Activated CD4-positive, alpha-beta T cell treated with anti-CD3 and anti-CD28 coated beads, Interleukin-2, Interleukin-6, amounts not matched to agents 100 ng/mL and 50 ng/mL, durations not matched to agents 16 hours and 8 hours (primary cell): Measurements from ENCODE around the gene PRDM5.
"Not testable (repeated sequence)": the region's sequence is repeated elsewhere in the genome, so short reads cannot be mapped to it uniquely, and the experiment has no call there.

Experiments
- DNase-seq: peaks from one replicate; pipeline ENCODE4 v3.0.0-alpha.2; 2020

The PRDM5 gene

DNA sequence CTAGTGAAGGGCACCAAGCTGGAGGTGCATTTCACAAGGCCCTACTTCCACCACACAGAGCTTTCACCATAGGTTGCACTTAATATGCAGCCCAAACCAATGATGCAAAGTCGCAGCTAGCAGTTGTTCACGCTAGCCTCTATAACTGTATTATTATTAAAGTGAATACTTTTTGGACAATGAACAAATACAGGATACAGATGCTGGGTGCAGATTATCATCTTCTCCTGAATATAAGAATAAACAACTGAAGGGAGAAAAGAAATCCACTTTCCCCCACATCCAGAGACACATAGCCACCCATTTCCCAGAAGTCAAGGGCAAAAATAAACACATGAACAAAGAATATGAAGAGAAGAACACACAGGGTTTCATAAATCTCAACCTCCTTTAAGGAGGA is 107.2 kb downstream of the PRDM5 start:
- no peak for DNase-seq

DNA sequence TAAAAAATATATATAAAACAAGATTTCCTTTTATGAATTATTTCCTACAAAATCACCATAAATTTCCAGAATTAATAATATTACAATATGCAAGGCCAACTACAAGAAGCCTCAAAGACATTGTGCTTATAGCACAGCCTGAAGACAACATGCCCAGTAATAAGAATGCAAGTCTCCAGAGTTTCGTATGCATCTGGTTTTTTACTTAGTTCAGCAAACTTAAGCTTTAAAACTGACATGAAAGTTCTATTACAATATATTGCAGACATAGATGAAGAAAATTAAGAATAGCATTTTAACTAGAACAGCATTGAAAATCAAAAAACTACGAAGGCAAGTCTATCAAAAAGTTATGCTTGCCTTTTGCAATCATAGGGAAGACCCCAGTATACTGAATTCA is 107.6 kb downstream of the PRDM5 start:
- no peak for DNase-seq

DNA sequence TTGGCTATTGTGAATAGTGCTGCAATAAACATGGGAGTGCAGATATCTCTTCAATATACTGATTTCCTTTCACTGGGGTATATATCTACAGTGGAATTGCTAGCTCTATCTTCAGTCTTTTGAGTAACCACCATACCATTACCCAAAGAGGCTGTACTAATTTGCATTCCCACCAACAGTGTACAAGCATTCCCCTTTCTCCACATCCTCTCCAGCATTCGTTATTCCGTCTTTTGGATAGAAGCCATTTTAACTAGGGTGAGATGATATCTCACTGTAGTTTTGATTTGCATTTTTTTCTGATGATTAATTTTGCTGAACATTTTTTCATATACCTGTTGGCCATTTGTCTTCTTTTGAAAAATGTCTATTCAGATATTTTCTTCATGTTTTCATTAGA is 110.3 kb downstream of the PRDM5 start:
- no peak for DNase-seq

DNA sequence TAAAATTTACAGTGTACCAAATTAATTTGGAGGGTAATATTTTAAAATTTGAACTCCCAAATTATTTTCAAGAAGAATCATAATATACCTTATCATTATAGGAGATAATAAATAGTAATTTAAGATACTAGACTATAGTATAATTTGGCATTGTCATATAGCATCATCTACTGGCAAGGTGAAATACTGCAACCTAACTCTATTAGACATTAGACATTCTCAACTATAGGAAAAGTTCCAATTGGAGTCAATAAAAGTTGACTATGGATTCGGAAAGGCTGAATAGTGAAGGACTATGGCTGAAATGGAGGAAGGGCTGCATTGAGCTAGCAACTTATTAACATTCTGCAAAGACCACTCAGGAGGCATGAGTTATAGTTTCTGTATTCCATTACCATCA is 113.0 kb downstream of the PRDM5 start:
- no peak for DNase-seq

DNA sequence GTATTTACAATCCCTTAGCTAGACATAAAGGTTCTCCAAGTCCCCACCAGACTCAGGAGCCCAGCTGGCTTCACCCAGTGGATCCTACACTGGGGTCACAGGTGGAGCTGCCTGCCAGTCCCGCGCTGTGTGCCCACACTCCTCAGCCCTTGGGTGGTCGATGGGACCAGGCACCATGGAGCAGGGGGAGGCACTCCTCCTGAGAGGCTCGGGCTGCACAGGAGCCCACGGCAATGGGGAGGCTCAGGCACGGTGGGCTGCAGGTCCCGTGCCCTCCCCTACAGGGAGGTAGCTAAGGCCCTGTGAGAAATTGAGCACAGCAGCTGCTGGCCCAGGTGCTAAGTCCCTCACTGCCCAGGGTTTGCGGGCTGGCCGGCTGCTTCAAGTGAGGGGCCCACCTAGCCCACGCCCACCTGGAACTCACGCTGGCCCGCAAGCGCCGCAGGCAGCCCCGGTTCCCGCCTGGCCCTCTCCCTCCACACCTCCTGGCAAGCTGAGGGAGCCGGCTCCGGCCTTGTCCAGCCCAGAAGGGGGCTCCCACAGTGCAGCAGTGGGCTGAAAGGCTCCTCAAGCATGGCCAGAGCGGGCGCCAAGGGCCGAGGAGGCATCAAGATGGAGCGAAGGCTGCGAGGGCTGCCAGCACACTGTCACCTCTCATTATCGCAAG is 113.9 kb downstream of the PRDM5 start:
- DNase-seq = no peak

DNA sequence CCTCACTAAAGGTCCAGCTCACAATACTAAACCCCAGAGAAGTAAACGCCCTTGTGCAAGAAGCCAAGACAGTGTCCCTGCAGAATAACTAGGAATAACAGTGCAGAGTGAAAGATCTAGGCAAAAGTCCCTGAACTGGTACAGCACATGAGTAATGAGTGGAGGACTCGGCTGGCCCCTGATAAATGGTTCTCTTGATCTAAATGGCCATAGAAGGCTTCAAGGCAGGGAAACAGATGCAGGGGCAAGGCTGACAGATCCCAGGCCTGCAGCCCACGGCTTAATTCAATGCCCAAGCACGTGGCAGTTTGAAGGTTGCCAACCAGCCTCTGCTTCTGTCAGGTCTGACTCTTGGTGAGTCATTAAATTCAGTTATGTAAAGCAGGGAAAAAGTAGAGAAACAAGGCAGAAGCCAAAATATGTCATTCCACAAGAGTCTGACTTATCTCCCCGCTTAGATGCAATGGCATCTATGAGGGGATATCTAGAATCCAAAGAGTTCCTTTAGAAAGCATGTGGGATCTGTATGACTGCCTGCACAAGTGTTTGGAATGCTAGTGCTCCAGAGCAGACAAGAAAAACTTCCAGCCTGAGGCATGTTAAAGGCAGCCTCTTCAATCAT is 121.3 kb downstream of the PRDM5 start:
- no peak for DNase-seq

DNA sequence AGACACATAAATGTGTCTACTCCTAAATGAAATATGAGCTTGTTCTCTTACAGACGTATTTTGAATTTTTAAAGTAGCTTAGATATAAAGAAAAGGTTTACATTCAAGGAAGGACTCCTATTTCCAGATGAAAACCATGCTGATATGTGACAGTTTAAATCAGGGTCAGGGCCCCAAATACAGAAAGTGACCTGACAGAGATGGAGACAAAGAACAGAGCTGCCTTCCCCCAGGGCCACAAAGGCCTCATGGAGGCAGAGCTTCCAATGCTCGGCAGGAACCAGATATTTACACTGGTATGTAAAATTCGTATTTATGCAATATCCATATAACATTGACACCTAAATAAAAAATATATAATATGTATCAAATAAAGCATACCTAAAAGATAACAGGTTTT is 124.0 kb downstream of the PRDM5 start:
- no peak for DNase-seq

DNA sequence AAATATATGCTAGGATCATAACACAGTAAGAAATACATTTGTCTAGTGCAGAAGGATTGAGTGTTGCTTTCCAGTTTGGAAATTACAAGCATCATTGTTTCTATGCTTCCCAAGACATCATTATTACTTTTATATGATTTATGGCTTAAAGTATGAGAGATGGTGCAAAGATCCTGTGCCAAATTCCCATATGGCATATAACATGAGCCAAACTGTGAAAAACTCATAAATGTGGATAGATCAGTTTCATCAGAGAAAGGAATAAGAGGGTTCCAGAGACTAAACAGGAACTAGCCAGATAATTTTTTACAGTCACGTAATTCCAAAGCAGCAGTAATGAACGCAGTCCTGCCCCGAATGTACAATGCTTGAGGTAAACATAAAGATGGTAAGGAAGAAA is 126.3 kb downstream of the PRDM5 start:
- no peak for DNase-seq

DNA sequence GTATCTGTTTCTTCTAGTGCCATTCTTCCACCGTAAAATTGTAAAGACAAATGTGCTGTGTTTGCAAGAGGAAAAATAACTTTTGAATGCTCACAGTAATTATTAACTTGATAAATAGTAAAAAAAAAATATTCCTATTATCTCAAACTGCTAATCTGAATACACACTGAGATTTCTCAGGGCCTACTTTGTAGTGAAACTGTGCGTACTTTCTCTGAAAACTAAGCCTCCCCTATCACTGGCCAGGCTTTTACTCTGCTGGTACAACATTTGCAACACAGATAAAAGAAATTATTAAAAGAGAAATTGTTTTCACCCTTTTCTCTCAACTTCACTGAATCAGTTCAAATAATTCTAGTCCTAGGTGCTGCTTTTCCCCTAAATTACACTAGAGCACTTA is 137.3 kb downstream of the PRDM5 start:
- DNase-seq = no peak

DNA sequence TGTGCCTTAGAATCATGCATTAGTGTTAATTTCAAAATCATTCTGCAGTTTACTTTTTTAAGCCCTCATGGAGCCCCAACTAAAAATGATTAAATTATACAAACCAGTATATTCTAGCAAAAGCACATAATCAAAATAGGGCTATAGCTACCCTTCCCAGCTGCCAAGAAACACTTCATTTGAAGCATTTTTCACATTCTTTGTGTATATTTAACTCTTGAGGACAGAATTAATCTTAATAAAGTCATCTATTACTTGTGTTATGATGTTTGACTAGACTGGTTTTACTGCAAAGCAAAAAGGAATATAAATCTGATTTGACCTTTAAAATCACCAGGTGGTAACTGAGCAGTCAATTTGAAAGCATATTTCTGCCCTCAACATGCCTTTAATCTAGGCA is 145.1 kb downstream of the PRDM5 start:
- no peak for DNase-seq

DNA sequence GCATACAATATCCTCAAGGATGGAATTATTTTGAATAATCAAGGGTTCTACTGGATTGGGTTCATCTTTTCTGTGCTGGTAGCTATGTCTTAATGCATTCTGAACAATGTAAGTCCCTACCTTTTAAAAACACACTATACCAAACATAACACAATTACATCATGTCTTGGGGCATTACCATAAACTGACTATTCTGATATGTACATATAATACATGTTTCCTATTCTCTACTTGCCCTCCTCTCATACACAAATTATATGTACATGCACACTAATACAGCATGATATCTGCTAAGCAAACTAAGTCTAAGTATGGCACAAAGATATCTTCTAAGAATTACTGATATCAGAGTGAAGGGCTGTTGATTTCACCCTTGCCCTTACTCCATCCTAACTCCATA is 147.1 kb downstream of the PRDM5 start:
- no peak for DNase-seq

DNA sequence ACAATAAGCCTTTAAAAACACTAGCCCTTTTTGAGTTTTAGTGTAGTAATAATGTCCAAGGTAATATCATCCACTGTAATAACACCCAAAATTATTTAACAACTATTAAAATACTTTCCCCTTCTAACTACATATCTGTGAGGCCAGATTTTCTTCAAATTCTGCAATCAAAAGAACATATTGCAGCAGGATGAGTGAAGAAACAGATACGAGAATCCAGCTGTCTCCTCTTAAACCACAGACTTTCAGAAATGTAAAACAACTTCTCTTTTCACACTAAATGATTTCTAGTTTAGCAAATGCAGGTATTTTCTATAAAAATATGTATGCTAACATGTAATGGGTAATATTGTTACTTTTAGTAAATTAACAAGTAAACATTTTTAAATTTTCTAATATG is 148.9 kb downstream of the PRDM5 start:
- no peak for DNase-seq

DNA sequence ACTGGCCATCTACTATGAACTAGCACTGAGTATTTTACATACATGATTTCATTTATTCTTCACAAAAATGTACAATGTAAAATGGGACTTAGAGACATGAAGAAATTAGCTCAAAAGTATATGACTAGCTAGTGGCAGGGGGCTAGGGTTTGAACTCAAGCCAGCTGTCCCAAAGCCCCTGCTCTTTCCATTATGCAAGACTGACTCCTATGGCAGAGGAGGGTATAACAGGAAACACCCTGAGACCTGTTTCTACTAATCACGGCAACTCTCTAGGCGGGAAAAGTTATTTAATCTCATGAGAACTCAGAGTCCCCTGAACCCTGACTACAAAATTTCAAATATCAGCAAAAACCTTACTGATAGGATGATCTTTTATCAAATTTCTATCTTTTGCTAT is 150.6 kb downstream of the PRDM5 start:
- DNase-seq = no peak

DNA sequence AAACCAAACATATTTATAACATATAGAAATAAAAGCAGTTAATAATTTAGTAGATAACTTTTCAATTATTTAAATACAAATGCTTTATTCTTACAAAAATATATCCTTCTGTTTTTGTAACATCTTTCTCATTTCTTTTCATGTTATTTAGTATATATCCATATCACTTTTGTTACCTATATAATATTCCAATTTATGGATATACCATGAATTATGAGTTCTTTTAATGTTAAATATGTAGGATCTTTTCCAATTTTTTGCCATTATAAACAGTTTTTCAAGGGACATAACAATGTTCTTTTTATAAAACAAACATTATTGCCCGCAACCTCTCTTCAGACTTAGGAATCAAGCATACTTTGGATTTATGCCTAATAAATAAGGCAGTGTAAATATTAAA is 151.6 kb downstream of the PRDM5 start:
- DNase-seq = no peak

DNA sequence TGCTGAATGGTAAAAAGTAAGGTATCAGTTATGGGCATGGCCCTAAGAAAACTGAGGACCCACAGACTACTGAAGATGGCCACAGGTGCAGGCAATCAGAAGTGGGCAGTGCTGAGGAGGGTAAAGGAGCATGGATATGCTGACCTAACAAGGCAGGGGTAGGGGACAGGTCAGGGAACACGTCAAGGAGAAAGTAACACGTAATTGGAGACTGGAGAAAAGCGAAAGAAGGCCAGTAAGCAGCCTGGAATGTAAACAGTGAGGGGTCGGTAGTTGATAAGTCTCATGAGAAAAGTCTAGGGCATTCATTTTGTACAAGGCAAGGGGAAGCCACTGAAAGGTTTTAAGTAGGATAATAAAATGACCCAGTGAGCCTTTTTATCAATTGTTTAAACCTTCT is 153.3 kb downstream of the PRDM5 start:
- DNase-seq = no peak

DNA sequence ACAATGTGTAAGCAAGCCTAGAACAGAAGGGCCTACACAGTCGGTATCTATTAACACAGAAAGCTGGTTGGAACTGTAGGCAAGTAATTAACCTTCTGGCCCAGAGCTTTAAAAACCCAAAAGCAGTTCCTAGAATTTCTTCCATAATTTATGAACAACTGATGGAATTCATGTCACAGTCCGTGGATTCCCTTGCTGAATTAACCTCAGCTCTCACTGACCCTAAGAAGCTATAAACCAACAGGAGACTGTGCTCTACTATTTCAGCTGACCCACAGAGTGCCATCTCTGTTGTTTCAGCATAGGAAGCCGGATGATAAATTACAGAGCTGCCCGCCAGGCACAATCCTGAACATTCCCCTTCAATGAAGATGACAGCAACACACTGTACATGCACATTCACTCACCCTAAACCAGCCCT is 157.3 kb downstream of the PRDM5 start:
- DNase-seq = no peak

DNA sequence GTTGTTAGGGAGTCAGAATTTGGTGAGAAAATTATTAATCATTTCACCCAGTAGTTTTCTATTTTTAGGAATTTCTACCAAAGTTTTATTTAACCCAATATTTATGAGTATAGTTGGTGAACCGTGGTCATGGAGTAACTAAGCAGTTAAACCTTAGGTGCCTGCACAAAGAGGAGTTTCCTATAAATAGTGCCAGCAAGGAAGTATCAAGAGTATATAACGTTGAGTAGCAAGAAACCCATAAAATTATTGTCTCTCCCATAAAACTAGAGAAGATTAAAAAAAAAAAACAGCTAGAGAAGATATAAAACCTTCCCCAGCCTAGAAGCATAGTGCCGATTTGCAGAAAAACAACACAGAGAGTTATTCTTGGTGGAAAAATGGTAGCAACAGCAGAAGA is 158.9 kb downstream of the PRDM5 start:
- no peak for DNase-seq

DNA sequence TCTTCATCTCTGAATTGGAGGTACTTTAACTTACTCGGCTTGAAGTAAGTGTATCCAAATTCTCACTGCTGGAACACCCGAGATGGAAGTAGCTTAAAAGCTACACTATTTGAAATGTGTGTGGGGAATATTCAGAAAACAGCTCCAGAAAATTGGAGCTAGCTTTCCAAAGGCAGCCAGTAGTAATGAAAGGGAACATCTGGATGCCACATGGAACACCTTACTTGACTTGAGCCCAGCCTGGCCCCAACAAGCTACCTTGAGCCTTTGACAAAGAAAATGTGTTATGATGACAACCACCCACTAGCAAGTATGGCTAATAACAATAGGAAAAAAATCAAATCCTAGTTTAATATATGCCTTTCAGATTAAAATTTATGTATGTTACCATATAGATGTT is 161.5 kb downstream of the PRDM5 start:
- DNase-seq = no peak

DNA sequence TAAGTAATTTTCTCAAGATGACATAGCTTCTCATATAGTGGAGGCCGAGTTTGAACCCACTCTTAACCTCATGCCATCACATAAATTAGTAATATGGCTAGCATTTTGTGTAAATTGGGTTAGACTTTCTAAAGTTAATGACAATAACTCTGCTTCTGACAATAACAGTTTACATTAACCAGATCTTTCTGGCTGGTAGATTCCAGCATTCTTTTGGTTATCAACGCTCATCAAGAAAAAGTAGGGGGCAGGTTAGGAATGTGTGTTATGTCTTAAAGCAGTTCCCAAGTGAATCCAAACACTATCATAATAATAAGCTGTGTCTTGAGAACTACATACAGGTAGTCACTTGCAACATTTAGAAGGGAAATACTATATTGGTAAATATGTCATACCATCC is 162.5 kb downstream of the PRDM5 start:
- no peak for DNase-seq

DNA sequence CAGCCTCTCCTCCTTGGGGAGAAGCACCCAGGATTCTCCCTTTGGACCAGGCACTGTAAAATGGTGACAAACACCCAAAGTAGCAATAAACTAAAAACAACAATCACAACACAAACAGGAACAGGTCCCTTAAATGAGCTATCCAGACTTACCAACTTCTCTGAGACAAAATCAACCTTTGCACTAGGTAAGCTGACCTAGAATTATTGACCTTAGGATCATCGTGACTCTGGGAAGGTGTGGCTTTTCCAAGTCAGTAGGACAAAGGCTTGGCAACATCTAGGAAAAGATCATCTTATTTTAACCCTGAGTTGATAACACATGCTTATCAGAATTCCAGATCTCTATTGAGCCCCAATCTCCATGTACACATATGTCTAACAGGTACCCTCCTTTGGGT is 166.7 kb downstream of the PRDM5 start:
- DNase-seq = no peak

DNA sequence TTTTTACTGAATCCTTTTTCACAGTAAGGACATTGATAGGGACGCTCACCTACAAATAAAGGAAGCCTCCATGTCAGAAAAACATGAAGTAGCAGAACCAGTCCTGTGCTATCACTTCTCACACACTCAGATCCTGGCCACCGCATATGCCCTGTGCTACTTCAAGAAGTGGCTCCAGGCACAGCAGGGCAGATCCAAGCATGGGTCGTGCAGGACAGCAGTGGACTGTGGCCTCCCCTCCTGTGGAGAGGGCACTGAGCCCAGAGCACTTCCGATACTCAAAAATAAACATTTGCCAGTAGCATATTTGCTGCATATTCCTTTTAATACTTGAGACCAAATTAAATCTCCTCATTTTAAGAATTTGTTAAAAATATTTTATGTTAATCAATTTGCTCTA is 167.9 kb downstream of the PRDM5 start:
- DNase-seq = no peak

DNA sequence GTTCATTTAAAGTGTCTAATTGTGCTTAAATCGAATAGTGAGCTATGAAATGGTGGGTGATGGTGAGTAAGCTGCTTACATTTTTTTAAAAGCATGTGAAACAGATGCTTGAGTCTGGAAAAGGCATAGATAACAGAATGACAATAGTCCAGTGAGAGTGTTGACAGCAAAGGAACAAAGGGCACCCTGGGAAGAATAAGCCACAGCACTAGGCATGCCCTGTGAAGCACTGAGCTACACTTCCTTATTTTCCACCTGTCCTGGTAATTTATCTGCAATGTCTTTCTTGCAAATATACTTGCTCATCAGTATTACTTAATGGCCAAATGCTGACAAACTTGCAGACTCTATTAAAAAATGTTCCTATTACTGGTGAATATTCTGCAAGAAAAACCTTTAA is 168.7 kb downstream of the PRDM5 start:
- no peak for DNase-seq

DNA sequence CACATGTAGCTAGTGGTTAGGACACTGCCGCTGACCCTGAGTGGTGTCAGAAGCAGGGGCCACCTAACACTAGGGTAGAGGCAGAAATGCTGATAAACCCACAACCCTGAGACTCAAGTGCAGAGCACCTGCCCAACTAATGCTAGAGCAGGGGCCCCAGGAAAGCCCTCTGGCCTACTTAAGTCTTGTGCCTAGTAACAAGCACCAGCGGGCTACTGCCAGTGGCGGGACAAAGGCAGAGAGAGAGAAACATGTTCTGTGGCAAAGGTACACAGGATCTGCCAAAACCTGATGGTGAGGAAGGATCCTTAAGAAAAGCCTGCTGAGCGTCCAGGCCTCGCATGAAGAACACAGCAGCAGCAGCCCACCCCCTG is 172.4 kb downstream of the PRDM5 start:
- no peak for DNase-seq

DNA sequence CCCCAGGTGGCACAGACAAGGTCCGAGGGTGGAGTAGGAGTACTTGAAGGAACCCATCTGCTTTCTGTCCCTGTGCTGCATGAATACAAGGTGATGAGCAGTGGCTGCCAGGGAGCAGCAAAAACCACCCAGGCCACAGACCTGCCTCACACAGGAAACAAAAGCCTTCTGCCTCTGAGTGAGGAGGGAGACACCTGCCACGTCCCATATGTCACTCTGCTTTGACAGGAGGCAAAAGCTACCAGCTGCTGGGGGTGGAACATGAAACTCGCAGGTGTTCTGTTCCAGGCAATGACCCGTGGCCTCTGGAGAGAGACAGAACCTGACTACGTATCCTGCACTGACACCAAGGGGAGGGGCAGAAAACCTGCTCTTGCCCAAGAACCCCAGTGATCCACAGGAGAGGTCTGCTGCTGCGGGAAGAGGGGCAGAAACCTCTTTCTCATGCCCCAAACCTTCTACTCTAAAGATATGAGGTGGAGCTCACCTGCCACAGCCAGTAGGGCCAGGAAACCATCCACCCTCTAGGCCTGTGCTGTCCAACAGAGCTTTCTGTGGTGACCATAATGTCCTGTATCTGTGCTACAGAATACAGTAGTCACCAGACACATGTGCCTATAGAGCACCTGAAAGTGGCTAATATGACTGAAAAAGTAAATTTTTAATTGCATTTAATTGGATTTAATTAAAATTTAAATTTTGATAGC is 172.9 kb downstream of the PRDM5 start:
- DNase-seq = no peak

DNA sequence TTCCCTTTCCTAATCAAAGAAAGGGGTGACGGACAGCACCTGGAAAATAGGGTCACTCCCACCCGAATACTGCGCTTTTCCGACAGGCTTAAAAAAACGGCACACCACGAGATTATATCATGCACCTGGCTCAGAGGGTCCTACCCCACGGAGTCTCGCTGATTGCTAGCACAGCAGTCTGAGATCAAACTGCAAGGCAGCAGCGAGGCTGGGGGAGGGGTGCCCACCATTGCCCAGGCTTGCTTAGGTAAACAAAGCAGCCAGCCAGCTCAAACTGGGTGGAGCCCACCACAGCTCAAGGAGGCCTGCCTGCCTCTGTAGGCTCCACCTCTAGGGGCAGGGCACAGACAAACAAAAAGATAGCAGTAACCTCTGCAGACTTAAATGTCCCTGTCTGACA is 180.9 kb downstream of the PRDM5 start:
- DNase-seq = not testable (repeated sequence)
